GM19238 (cell line): ENCODE data around the gene PRPF6.
"Not testable (repeated sequence)": the region's sequence is repeated elsewhere in the genome, so short reads cannot be mapped to it uniquely, and the experiment has no call there.

ENCODE experiments used
- DNase-seq: peaks from one replicate; pipeline ENCODE4 v3.0.0; 2011; ENCODE audit warnings: low spot score; ENCODE audit not compliant: insufficient read length

PRPF6 gene

DNA sequence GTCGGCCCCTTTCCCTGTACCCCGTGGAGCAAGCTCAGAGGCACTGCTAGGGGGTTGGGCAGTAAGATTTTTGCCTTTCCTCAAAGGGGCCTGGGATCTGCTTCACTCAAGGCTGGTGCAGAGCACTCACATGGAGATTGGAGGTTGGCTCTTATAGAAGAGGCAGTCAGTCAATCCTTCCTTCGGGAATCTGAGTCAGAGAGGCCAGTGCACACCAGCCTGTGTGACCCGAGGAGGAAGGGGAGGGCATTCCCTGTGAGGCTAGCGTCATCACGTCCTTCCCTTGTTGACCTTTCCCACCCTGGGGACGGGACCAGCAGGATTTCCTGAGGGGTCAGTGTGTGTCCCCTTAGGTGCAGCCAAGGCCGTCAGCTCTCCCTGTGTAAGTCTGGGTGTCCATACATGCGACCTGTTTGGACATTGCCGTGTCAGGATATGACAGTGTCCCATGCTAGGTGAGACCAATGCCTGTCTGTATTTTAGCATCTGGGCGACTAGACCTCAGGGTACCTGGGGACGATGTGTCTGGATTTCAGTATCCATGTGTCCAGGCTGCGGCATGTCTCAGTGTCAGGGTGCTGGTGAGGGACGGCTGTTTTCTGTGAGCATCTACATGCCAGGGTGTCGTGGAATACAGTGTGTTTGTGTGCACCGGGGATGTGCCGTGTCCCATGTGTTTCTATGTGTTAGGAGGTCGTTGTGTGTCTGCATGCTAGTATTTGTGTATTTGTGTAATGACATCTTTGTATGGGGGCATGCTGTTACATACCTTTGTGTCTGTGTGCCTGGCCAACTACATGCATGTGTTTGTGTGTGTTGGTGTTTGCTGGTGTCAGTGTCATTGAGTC, 8.4 kb upstream of the PRPF6 start:
- DNase-seq: peak; percentile 3

DNA sequence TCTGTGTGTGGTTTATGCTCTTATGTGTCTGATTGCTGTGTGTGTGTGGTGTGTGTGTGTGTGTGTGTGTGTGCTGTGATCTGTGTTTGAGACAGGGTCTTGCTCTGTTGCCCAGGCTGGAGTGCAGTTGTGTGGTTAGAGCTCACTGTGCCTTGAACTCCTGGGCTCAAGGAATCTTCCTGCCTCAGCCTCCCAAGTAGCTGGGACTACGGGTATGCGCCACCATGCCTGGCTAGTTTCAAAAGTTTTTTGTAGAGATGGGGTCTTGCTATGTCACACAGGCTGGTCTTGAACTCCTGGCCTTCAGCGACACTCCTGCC, 7.8 kb upstream of the PRPF6 start:
- no peak for DNase-seq

GRCh38 chr20:63973636-63974401, 7.1 kb upstream of the PRPF6 start:
- peak; percentile 89 for DNase-seq

DNA sequence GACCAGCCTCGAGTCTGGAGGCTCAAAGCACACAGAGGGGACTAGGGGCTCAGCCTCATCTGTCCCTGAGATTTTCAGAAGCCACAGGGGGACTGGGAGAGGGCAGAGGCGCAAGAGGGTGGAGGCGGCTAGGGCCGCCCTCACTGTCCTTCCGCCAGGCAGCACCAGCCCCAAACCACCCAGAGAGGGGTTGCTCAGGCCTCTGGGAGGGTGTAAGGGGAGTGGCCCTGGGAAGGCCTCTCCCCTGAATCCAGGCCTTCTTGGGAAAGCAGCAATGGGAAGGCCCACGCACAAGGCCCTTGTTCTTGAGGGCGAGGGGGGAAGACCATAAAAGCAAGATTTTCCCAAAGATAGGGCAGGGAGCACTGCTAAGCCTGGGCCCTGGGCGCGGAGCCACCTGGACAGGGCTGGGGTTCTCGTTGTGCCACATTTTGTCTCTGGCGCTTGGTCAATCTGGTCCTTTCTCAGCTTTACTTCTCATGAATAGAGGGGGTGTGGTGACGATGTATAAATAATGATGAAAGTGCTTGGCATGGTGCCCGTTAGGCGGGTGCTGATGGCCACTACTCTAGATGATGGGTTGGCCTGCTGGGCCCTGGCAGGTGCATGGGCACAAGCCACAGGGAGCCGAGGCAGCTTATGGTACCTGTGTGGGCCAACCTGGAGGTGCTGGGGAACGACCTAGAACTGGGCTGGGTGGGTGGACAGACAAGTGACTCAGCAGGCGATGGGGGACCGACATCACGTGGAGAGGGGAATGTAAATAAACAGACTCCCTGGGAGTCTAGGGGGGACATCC, 6.3 kb upstream of the PRPF6 start:
- no peak for DNase-seq

DNA sequence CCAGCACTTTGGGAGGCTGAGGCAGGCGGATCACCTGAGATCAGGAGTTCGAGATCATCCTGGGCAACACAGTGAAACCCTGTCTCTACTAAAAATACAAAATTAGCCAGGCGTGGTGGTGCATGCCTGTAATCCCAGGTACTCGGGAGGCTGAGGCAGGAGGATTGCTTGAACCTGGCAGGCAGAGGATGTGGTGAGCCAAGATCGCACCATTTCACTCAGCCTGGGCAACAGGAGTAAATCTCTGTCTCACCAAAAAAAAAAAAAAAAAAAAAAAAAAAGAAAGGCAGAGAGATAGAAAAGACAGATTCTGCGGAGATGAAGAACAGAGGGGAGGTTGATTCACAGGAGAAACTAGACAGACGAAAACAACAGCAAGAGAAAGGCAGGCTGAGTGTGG, 4.4 kb upstream of the PRPF6 start:
- not testable (repeated sequence) for DNase-seq

DNA sequence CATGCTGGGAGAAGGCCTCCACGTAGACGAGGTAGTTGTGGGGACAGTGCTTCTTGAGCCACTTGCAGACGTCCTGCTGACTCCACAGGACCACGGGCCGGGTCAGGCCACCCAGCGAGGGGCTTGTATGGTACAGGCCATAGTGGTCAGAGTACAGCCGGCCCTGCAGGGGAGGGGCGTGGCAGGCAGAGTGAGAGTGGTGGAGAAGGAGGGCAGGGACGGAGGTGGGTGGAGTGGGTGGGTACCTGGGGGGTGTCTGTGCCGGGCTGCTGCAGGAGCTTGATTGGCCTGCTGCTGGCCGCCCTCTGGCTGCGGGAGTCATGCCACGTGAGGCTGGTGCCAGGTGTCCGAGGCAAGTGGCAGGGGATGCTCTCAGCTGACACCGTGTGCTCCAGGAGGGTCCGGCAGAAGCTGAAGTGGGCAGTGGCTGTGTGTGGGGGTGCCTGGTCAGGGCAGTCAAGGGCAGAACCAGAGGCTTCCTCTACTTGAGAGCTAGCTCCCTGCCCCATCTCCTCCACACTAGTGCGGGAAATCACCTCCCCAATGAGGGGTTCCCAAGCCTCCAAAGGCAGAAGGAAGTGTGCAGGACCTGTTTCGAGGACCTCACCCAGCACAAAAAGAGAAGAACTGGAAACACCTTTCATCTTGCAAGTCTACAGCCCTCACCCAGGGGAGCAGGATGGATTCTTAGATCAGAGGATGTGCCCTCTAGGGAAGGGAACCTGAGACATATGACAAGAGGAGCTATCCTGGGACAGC, 3.8 kb upstream of the PRPF6 start:
- DNase-seq: no peak

- no peak for DNase-seq
Observed at GRCh38 chr20:63977739-63978276, 3.1 kb upstream of the PRPF6 start.

DNA sequence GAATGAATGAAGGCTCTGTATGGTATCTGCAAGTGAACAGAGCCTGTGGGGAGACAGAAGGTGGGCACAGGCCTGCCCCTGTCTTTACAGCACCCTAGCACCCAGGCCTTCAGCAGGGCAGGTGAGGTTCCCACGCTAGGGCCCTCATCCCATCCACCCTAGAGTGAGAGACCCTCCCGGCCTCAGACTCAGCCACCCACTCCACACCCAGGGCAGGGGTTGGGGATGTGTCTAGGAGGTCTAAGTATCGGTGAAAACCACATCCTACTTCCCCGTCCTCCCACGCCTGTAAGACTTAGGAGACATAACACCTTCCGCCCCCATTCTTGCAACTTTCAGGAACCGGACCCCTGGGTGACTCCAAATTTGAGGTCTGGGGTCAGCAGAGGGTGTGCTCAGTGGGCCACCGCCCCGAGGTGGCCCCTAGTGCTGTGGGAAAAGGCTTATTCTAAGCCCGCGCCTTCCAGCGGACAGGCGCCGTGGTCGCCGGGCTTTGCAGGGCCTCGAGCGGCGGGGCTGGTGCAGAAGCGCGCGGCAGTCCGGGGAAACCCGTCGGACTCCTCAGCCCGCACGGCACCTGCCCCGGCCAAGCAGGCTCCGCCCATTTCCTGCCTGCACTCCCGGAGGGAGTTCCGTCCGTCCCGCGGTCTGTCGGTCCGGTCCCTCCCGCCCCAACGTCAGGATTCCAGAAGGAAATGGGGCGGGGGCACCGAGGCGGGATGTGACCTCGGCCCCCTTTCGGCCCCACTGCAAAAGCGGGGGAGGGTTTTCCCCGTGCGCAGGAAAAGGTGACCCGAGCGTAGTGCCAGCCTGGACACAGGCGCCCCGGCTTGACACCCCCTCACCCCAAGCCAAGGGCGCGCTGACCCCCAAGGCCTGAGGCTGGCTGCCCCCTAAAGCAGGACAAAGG, 2.4 kb upstream of the PRPF6 start:
- no peak for DNase-seq

DNA sequence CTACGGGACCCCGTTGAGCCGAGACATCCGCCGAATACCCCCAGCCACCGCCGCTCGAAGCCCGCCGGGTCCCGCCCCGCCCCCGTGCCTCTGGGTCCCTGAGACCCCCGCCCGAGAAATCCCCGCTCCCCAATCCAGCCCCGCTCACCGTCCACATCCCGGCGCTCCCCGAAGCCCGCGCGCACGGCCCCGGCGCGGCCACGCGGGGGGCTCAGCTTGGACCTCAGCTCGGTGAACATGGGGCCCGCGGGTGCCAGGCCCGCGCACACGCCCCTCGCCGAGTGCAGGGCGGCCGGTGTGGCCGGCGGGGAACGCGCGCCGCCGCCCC, 1.7 kb upstream of the PRPF6 start:
- DNase-seq: no peak

DNA sequence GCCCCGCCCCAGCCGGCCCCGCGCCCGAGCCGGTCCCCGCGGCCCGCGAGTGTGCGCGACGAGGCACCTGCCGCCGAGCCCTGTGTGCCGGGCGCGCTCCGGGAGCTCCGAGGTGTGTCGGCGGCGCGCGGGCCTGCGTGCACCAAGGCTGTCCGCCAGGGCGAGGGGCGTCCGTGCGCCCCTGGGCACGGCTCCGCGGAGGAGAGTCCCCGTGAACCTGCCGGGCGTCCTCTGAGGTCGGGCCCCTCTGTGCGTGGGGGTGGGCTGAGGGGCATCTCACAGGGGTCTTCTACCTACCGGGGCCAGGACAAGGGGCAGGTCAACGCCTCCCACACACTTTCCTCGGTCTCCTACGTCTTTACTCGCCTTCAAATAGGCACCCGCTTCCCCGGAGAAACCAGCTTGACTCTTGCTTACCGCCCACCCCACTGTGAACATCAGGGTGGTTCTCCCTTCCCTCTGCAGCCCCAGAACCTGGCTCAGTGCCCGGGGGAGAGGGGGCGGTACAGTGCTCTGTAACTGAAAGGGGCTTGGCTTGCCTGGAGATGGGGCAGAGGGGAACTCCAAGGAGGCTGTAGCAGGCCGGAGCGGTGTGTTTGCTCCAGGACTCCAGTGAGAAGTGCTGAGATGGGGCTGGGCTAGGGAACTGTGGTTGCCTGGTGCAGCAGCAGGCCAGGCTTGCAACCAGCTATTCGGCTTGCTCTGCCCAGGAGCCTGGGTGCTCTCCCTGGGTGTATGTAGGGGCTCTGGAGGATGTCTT, 1.2 kb upstream of the PRPF6 start, which contains the start of gene SAMD10:
TSS of gene SAMD10 (minus strand) at position 86 of the 760 bp plus-strand sequence. CDS start 175 bp downstream, outside the sequence.
- DNase-seq: peak; percentile 79

DNA sequence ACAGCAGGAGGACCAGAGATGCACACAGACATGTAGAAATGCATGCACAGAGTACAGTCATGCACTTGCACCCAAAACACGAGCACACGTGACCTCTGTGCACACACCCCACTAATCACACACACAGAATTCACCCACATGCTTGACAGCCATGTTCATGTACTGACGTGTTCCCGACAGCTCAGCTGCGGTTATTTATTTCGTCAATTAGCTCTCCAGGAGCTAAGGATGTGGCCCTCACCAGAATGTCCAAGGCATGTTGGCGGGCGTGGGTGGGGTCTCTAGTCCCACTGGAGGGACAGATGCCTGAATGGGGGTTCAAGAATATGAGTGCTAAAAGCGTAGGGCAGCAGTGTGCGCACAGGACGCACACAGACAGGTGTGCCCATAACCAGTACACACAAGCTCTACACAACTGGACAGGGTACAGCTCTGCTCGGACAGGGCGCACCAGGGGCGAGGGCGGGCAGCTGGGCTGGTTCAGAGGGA, 571 bp upstream of the PRPF6 start:
- DNase-seq: no peak

- no peak for DNase-seq
Observed at GRCh38 chr20:63982937-63983336, 2.0 kb downstream of the PRPF6 start.

DNA sequence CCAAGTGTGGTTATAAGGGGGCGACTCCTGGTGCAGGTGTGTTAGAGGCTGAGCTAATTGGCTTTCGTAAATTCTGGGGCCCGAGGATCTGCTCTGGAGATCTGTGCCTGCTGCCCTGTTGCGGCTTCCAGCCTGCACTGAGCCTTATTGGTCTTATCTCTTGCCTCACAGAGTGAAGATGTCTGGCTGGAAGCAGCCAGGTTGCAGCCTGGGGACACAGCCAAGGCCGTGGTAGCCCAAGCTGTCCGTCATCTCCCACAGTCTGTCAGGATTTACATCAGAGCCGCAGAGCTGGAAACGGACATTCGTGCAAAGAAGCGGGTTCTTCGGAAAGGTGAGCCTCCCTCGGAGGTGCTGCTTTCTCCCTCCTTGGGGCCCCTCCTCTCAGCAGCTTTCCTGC, 20.0 kb downstream of the PRPF6 start:
- no peak for DNase-seq

GRCh38 chr20:64001607-64002011, 20.7 kb downstream of the PRPF6 start:
- DNase-seq: no peak

DNA sequence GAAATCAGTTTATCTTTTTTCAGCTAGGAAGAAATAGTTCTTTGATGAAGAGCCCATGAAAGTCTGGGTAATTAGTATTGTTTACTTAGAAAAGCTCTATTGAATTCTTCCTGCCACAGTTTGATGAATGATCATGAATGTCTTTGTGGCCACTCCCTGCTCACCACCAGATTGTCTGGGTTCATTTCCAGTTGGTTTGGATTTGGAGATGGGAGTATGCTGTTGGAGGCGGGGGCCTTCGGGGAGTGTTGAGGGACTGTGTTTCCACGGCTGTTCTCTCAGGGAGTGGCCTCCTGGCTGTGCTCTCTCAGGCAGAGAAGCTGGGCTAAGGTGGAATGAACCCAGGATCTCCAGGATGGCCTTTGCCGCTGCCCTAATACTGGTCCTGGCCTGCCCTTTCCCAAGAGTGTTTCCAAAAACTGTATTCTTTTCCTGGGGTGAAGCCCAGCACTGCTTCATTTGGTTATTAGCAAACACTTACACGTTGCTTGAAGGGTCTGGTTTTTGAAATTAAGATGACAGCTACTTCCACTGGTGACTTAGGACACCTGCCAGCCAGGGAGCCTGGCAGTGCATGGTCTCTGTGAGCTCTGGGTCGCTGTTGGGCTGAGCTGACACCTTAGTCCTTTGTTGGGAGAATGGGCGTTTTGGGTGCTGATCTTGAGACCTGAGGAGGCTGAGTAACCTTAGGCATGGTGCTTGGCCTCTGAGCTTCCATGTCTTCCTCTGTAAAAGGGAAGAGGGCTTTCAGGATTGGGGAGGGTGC, 23.2 kb downstream of the PRPF6 start:
- DNase-seq: no peak

- DNase-seq: no peak
Observed at GRCh38 chr20:64005394-64005793, 24.5 kb downstream of the PRPF6 start.

DNA sequence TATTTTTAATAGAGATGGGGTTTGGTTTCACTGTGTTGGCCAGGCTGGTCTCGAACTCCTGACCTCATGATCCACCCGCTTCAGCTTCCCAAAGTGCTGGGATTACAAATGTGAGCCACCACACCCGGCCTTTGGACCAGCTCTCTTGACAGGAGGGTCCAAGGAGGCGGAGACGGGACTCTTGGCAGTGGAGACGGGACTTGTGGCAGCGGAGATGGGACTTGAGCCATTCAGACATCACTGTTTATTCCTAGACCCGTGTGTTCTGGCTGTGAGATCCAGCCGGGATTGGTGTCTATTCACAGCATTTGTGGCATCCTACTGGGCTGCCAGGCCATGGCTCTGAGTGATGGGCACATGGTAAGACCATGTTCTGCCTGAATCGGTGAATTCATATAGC, 25.6 kb downstream of the PRPF6 start:
- no peak for DNase-seq

- no peak for DNase-seq
Observed at GRCh38 chr20:64006902-64007301, 26.0 kb downstream of the PRPF6 start.
